Natural killer cell (primary cell): ENCODE data around the gene LZTS2. TPM values are rescaled to one million over a fixed set of nuclear protein-coding genes. Genes with fewer than 3 reads are reported as not detected.
A peak's percentile ranks its signal among the peaks of the same experiment; 100 is the strongest.

Experiments
- ATAC-seq, 3 donors: fragments of 150-1000 bp in 2 of 3; fragments of 200-7000 bp in 1 of 3; cut with Tn5 transposase; 1 replicate in 1 of 3; 2 replicates in 2 of 3; pipeline ENCODE4 v1.10.0; 2021; ENCODE audit warnings: mild to moderate bottlenecking in 2 of 3, moderate library complexity in 2 of 3
- DNase-seq, 2 donors: peaks; one replicate each; pipeline versions ENCODE4 v3.0.0 to v3.0.0-alpha.2; 2013 to 2021; ENCODE audit warnings: mixed read lengths in 1 of 2
- H3K27ac ChIP-seq: one replicate; pipeline ENCODE4 v1.5.1; 2013; ENCODE audit warnings: mild to moderate bottlenecking, low read length
- H3K27me3 ChIP-seq: one replicate; pipeline ENCODE4 v1.6.1; 2013; ENCODE audit warnings: low read length; ENCODE audit not compliant: control insufficient read depth, insufficient read depth
- H3K36me3 ChIP-seq: one replicate; pipeline ENCODE4 v1.6.1; 2013; ENCODE audit warnings: low read length; ENCODE audit not compliant: control insufficient read depth, insufficient read depth
- H3K4me1 ChIP-seq: one replicate; pipeline ENCODE4 v1.6.1; 2013; ENCODE audit warnings: low read length; ENCODE audit not compliant: control insufficient read depth, insufficient read depth
- H3K4me3 ChIP-seq: one replicate; pipeline ENCODE4 v1.5.1; 2013; ENCODE audit warnings: low read length
- H3K9me3 ChIP-seq: one replicate; pipeline ENCODE4 v1.6.1; 2013; ENCODE audit warnings: low read length; ENCODE audit not compliant: control insufficient read depth, insufficient read depth
- H3K27ac Mint-ChIP-seq, 2 donors: one replicate each; pipeline ENCODE4 v1.8.0; 2022; ENCODE audit warnings: mild to moderate bottlenecking in 2 of 2, mixed read lengths in 2 of 2, moderate library complexity in 1 of 2
- H3K27me3 Mint-ChIP-seq, 2 donors: one replicate each; pipeline ENCODE4 v1.8.0; 2022; ENCODE audit warnings: low read depth in 2 of 2, mixed read lengths in 2 of 2
- H3K36me3 Mint-ChIP-seq: one replicate; pipeline ENCODE4 v1.8.0; 2022; ENCODE audit warnings: mixed read lengths
- H3K4me1 Mint-ChIP-seq, 2 donors: one replicate each; pipeline ENCODE4 v1.8.0; 2022; ENCODE audit warnings: mixed read lengths in 2 of 2
- H3K4me3 Mint-ChIP-seq: one replicate; pipeline ENCODE4 v1.8.0; 2022; ENCODE audit warnings: mild to moderate bottlenecking, moderate library complexity, mixed read lengths
- H3K9me3 Mint-ChIP-seq, 2 donors: one replicate each; pipeline ENCODE4 v1.8.0; 2022; ENCODE audit warnings: mixed read lengths in 2 of 2
- CTCF ChIP-seq: fragments of 200-600 bp; IDR thresholded peaks from one replicate; pipeline ENCODE4 v1.8.0; 2022; ENCODE audit warnings: antibody characterized with exemption
- WGBS: methylation state at CpG from one replicate; pipeline ENCODE4 v1.1.7; 2013; ENCODE audit warnings: missing lambda C conversion rate; ENCODE audit not compliant: insufficient coverage; 5-methylcytosine and 5-hydroxymethylcytosine counted together
- intact Hi-C: fragments of 100-400 bp; cut with micrococcal nuclease; formaldehyde crosslinking; loops from one replicate; pipeline ENCODE4 v1.14.2; 2022
- total RNA-seq, 4 donors: library from RNA; stranded (reverse); fragments of 120-200 nt in 1 of 4; gene quantifications; one replicate each; pipeline versions ENCODE4 v1.2.3 to v1.2.4, GENCODE V29; 2013 to 2022

Gene LZTS2
- total RNA-seq, 3 donors from 2014 or later (not counting 1 experiment from before 2014, with no cell fraction given): 8.0 to 16.1 (median 11.7) TPM

- no peaks in the 10 kb centered on the region for H3K27me3 ChIP-seq
- Mint-ChIP-seq H3K9me3 (no peaks in the 10 kb centered on the region), H3K27ac (peak overlapping the region in 1 of 2 donors; percentile 71), H3K27me3 (peaks cover 0 to 4% of the 10 kb centered on the region in 2 donors), H3K36me3 (no peaks in the 10 kb centered on the region), H3K4me3 (peak overlapping the region; percentile 79), H3K4me1 (peaks cover 14 to 34% of the 10 kb centered on the region in 2 donors)
- ATAC-seq: no peak
- TF ChIP-seq CTCF: no peak
- intact Hi-C loops: no loop called here
- peaks cover 35% of the 10 kb centered on the region for H3K4me1 ChIP-seq
- H3K27ac ChIP-seq: no peak overlapping the region
- peak overlapping the region; percentile 26 for H3K4me3 ChIP-seq
- no peaks in the 10 kb centered on the region for H3K36me3 ChIP-seq
- no peaks in the 10 kb centered on the region for H3K9me3 ChIP-seq
- 52% methylated on average over 16 of the region's 19 CpGs for WGBS
- DNase-seq: peak in 1 of 2 donors; percentile 23
Measured at GRCh38 chr10:101000127-101000914, 713 bp downstream of the LZTS2 start.

GRCh38 chr10:101000915-101001658, 1.5 kb downstream of the LZTS2 start:
- DNase-seq (no peak), ATAC-seq (no peak)
- Histone ChIP-seq H3K4me3 (no peak overlapping the region), H3K4me1 (peaks cover 35% of the 10 kb centered on the region), H3K9me3 (no peaks in the 10 kb centered on the region), H3K27me3 (no peaks in the 10 kb centered on the region), H3K36me3 (peaks cover 2% of the 10 kb centered on the region), H3K27ac (no peak overlapping the region)
- no peak for TF ChIP-seq CTCF
- Mint-ChIP-seq H3K27ac (peak overlapping the region; percentile 24 to 71), H3K27me3 (peaks cover 0 to 4% of the 10 kb centered on the region in 2 donors), H3K9me3 (no peaks in the 10 kb centered on the region), H3K4me3 (peak overlapping the region; percentile 79), H3K4me1 (peaks cover 14 to 34% of the 10 kb centered on the region in 2 donors), H3K36me3 (no peaks in the 10 kb centered on the region)
- intact Hi-C loops: no loop called here
- WGBS: 64% methylated on average over 12 of the region's 12 CpGs

GRCh38 chr10:101001659-101002035, 2.0 kb downstream of the LZTS2 start:
- Mint-ChIP-seq H3K4me3 (peak overlapping the region; percentile 79), H3K36me3 (no peaks in the 10 kb centered on the region), H3K27ac (no peak overlapping the region), H3K27me3 (peaks cover 0 to 4% of the 10 kb centered on the region in 2 donors), H3K9me3 (no peaks in the 10 kb centered on the region), H3K4me1 (peaks cover 14 to 28% of the 10 kb centered on the region in 2 donors)
- Histone ChIP-seq H3K27ac (no peak overlapping the region), H3K36me3 (peaks cover 2% of the 10 kb centered on the region), H3K27me3 (no peaks in the 10 kb centered on the region), H3K9me3 (no peaks in the 10 kb centered on the region), H3K4me1 (peaks cover 29% of the 10 kb centered on the region), H3K4me3 (no peak overlapping the region)
- WGBS: 80% methylated on average over 5 of the region's 5 CpGs
- intact Hi-C loops: no loop called here
- DNase-seq (no peak), ATAC-seq (no peak)
- TF ChIP-seq CTCF: no peak
